Astrocyte of the cerebellum (primary cell): Measurements from ENCODE around the gene NAPG.
"Not testable (repeated sequence)": the region's sequence is repeated elsewhere in the genome, so short reads cannot be mapped to it uniquely, and the experiment has no call there.

Experiments
- DNase-seq: peaks from one replicate; pipeline ENCODE4 v3.0.0-alpha.2; 2011; ENCODE audit warnings: low read depth
- H3K4me3 ChIP-seq: 2 replicates; pipeline ENCODE4 v1.5.1; 2011; ENCODE audit warnings: mild to moderate bottlenecking, low read depth, low read length, moderate library complexity
- in situ Hi-C: cut with HindIII; loops from 2 replicates; pipeline ENCODE4 v1.10.0; 2017; ENCODE audit warnings: low sequenced_read_pairs

Gene NAPG

DNA sequence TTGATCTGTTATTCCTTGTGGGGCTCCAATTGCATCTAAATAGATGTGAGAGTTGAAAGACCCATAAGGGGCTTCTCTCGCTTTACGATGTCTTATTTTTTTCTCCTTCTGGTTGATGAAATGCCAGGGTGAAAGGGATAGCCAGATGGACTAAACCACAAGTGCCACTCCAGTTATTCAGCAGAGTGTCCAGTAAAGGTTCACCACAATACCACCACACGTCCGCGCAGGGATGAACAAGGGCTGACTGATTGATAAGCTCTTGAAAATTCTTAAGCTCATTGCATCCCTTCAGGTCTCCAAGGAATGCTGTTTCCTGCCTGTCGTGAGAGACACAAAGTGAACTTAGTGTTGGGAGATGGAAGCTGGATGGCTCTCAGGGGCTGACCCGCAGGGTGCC lies 74.9 kb downstream of the NAPG start:
- H3K4me3 ChIP-seq, DNase-seq, in situ Hi-C loops: not testable (repeated sequence)
